A673 (cell line): ENCODE data around the gene FAM13C.

Experiments
- CTCF ChIP-seq: fragments of 300-800, 200-600 bp; sonication (generic); conservative IDR thresholded peaks from 2 replicates; pipeline ENCODE4 v1.5.1; 2017; ENCODE audit warnings: low read depth, mild to moderate bottlenecking, antibody characterized with exemption, low read length, moderate library complexity, mixed read lengths
- EZH2 ChIP-seq: fragments of 200-600 bp; sonication (generic); IDR thresholded peaks from 2 replicates; pipeline ENCODE4 v1.6.1; 2017; ENCODE audit warnings: borderline replicate concordance, low read depth, mild to moderate bottlenecking, mixed read lengths, antibody characterized with exemption, low read length; ENCODE audit not compliant: poor library complexity, severe bottlenecking

GRCh38 chr10:59340285-59340684 lies 22.1 kb downstream of the FAM13C start:
- TF ChIP-seq CTCF (no peak), EZH2 (no peak)
